PC-3 (cell line): ENCODE data around the gene GSTA2.

ENCODE experiments used
- EZH2 ChIP-seq: fragments of 300-600 bp; sonication (generic); IDR thresholded peaks from one replicate; pipeline ENCODE4 v1.6.1; 2017; ENCODE audit warnings: antibody characterized with exemption, mild to moderate bottlenecking, low read length; ENCODE audit not compliant: unreplicated experiment
- EZH2phosphoT487 ChIP-seq: fragments of 300-600 bp; sonication (generic); IDR thresholded peaks from 2 replicates; pipeline ENCODE4 v1.6.1; 2018; ENCODE audit warnings: mild to moderate bottlenecking, antibody characterized with exemption, low read length, borderline replicate concordance
- TF ChIP-seq, protein P1 (sequence below): fragments of 300-600 bp; sonication (generic); conservative IDR thresholded peaks from 2 replicates; pipeline ENCODE4 v1.5.1; 2017; ENCODE audit warnings: antibody characterized with exemption, low read depth, mild to moderate bottlenecking, low read length

DNA sequence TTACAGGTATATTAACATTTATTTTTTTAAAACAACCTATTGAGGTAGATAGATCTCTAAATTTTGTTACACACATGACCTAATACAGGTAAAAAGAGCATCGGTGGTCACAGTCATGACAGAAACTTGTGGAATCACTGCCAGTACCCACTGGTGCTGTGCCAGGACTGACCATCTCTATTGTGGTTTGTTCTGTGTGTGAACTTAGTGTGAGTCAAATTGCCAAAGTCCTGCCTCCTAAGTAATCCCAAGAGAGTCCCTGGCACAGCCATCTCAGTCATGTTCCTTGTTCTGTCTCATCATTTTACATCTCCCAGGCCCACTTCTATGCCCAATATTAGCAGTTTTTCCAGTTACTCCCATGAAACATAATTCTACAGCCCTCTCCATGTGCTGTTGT is 21.4 kb downstream of the GSTA2 start:
- TF ChIP-seq, protein P1, sequence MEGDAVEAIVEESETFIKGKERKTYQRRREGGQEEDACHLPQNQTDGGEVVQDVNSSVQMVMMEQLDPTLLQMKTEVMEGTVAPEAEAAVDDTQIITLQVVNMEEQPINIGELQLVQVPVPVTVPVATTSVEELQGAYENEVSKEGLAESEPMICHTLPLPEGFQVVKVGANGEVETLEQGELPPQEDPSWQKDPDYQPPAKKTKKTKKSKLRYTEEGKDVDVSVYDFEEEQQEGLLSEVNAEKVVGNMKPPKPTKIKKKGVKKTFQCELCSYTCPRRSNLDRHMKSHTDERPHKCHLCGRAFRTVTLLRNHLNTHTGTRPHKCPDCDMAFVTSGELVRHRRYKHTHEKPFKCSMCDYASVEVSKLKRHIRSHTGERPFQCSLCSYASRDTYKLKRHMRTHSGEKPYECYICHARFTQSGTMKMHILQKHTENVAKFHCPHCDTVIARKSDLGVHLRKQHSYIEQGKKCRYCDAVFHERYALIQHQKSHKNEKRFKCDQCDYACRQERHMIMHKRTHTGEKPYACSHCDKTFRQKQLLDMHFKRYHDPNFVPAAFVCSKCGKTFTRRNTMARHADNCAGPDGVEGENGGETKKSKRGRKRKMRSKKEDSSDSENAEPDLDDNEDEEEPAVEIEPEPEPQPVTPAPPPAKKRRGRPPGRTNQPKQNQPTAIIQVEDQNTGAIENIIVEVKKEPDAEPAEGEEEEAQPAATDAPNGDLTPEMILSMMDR, result no peak
- TF ChIP-seq EZH2phosphoT487 (no peak), EZH2 (no peak)
